Measurements from ENCODE around the gene TMEM14B.
"Not testable (repeated sequence)": the region's sequence is repeated elsewhere in the genome, so short reads cannot be mapped to it uniquely, and the experiment has no call there.

TMEM14B gene

GRCh38 chr6:10747251-10747972 lies at the start of gene TMEM14B:
TSS of gene TMEM14B (plus strand) at chr6:10747805. CDS start at chr6:10749246, 1,441 bp downstream.
- peak; percentile 99 for DNase-seq (ENCODE audit: low read depth in 1 of 2, low spot score in 1 of 2)

- no peak for DNase-seq (ENCODE audit: low read depth in 1 of 2, low spot score in 1 of 2)
Measured at GRCh38 chr6:10713962-10714361, 33.6 kb upstream of the TMEM14B start.

- peak in 1 of 2 donors; percentile 32 for DNase-seq (ENCODE audit: low read depth in 1 of 2, low spot score in 1 of 2)
Measured at GRCh38 chr6:10719296-10719963, 28.2 kb upstream of the TMEM14B start.

- no peak for DNase-seq (ENCODE audit: low read depth in 1 of 2, low spot score in 1 of 2)
Measured at GRCh38 chr6:10719964-10720264, 27.7 kb upstream of the TMEM14B start.

- DNase-seq (ENCODE audit: low read depth in 1 of 2, low spot score in 1 of 2): peak in 1 of 2 donors; percentile 9
Measured at GRCh38 chr6:10720265-10720959, 27.2 kb upstream of the TMEM14B start.

GRCh38 chr6:10720960-10721849 lies 26.4 kb upstream of the TMEM14B start:
- DNase-seq (ENCODE audit: low read depth in 1 of 2, low spot score in 1 of 2): not testable (repeated sequence)

GRCh38 chr6:10721850-10722569 lies 25.6 kb upstream of the TMEM14B start:
- DNase-seq (ENCODE audit: low read depth in 1 of 2, low spot score in 1 of 2): no peak

- no peak for DNase-seq (ENCODE audit: low read depth in 1 of 2, low spot score in 1 of 2)
Measured at GRCh38 chr6:10722570-10722819, 25.1 kb upstream of the TMEM14B start.

- DNase-seq (ENCODE audit: low read depth in 1 of 2, low spot score in 1 of 2): peak; percentile 61 to 86
Measured at GRCh38 chr6:10722820-10723566, 24.6 kb upstream of the TMEM14B start, which contains the start of gene TMEM14C. TSS of gene TMEM14C (plus strand) at chr6:10723070. CDS start at chr6:10724614, 1,544 bp downstream.

- no peak for DNase-seq (ENCODE audit: low read depth in 1 of 2, low spot score in 1 of 2)
Measured at GRCh38 chr6:10723567-10723881, 24.1 kb upstream of the TMEM14B start.

GRCh38 chr6:10725044-10725443 lies 22.6 kb upstream of the TMEM14B start:
- no peak for DNase-seq (ENCODE audit: low read depth in 1 of 2, low spot score in 1 of 2)

- no peak for DNase-seq (ENCODE audit: low read depth in 1 of 2, low spot score in 1 of 2)
Measured at GRCh38 chr6:10725716-10726115, 21.9 kb upstream of the TMEM14B start.

- DNase-seq (ENCODE audit: low read depth in 1 of 2, low spot score in 1 of 2): no peak
Measured at GRCh38 chr6:10730254-10730653, 17.4 kb upstream of the TMEM14B start.

- no peak for DNase-seq (ENCODE audit: low read depth in 1 of 2, low spot score in 1 of 2)
Measured at GRCh38 chr6:10733151-10733715, 14.4 kb upstream of the TMEM14B start.

GRCh38 chr6:10733863-10734262 lies 13.7 kb upstream of the TMEM14B start:
- DNase-seq (ENCODE audit: low read depth in 1 of 2, low spot score in 1 of 2): no peak

- DNase-seq (ENCODE audit: low read depth in 1 of 2, low spot score in 1 of 2): no peak
Measured at GRCh38 chr6:10736731-10737130, 10.9 kb upstream of the TMEM14B start.

GRCh38 chr6:10740061-10740460 lies 7.5 kb upstream of the TMEM14B start:
- no peak for DNase-seq (ENCODE audit: low read depth in 1 of 2, low spot score in 1 of 2)

GRCh38 chr6:10741643-10742042 lies 6.0 kb upstream of the TMEM14B start:
- DNase-seq (ENCODE audit: low read depth in 1 of 2, low spot score in 1 of 2): not testable (repeated sequence)

GRCh38 chr6:10742251-10742650 lies 5.4 kb upstream of the TMEM14B start:
- DNase-seq (ENCODE audit: low read depth in 1 of 2, low spot score in 1 of 2): no peak

- DNase-seq (ENCODE audit: low read depth in 1 of 2, low spot score in 1 of 2): no peak
Measured at GRCh38 chr6:10743515-10743914, 4.1 kb upstream of the TMEM14B start.
